ENCODE results near the gene PLCB4. TPM values are rescaled to one million over a fixed set of nuclear protein-coding genes. Genes with fewer than 3 reads are reported as not detected.
A peak's percentile ranks its signal among the peaks of the same experiment; 100 is the strongest.

Gene PLCB4
- total RNA-seq, 1 donor from 2014 or later = 30.5 TPM

DNA sequence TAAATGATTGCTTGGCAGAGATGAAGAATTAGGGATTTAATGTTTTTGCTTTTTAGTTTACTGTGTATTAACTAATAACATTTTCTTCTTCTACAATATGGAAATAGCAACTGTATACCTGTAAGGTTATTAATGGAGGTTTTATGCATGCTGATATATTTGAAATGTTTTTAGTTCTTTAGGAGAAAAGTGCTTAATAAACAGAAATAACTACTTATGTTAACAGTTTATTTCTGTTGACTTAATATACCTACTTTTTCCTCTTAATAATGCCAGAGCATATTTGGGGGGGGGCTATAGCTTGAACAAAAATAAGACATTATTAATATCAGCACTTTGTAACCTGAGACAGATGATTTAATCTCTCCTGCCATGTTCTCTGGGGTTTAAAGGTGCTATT lies 33.6 kb downstream of the PLCB4 start:
- no peak for DNase-seq
- intact Hi-C loops (cut with micrococcal nuclease) = no loop called here
- no peaks in the 10 kb centered on the region for H3K27me3 ChIP-seq (ENCODE audit: low read depth)

DNA sequence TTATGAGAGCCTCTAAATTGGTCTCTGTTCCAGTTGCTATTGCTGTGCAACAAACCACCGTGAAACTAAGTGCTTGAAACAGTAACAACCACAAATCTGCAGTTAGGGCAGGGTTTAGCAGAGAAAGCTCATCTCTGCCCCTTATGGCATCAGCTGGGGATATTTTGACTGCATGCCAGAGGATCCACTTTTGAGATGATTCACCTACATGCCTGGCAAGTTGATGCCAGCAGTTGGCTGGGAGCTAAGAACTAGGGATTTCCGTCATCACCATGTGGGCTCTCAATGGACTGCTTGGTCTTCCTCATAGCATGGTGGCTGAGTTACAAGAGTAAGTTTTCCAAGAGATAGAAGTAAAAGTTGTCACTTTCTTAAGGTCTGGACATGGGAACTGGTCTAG lies 35.1 kb downstream of the PLCB4 start:
- TF ChIP-seq CTCF (IDR thresholded peaks at IDR 0.05; ENCODE audit: borderline replicate concordance) = no peak
- DNase-seq = no peak
- no peaks in the 10 kb centered on the region for H3K9me3 ChIP-seq (replicated peaks)
- no peaks in the 10 kb centered on the region for H3K36me3 ChIP-seq
- no peaks in the 10 kb centered on the region for H3K27me3 ChIP-seq (ENCODE audit: low read depth)
- H3K4me1 ChIP-seq = peaks cover 13% of the 10 kb centered on the region
- H3K27ac ChIP-seq (replicated peaks) = no peak overlapping the region
- no peak overlapping the region for H3K4me3 ChIP-seq
- intact Hi-C loops (cut with micrococcal nuclease) = no loop called here

More for the DNA sequence above, 33.6 kb downstream of the PLCB4 start:
- no peak for TF ChIP-seq CTCF (IDR thresholded peaks at IDR 0.05; ENCODE audit: borderline replicate concordance)
- H3K4me1 ChIP-seq = peaks cover 8% of the 10 kb centered on the region
- H3K27ac ChIP-seq (replicated peaks) = no peak overlapping the region
- H3K9me3 ChIP-seq (replicated peaks) = no peaks in the 10 kb centered on the region
- H3K4me3 ChIP-seq = no peak overlapping the region
- no peaks in the 10 kb centered on the region for H3K36me3 ChIP-seq

- Histone ChIP-seq H3K27me3 (ENCODE audit: low read depth) (no peaks in the 10 kb centered on the region), H3K4me1 (peaks cover 50% of the 10 kb centered on the region), H3K4me3 (no peak overlapping the region), H3K9me3 (replicated peaks) (no peaks in the 10 kb centered on the region), H3K36me3 (no peaks in the 10 kb centered on the region), H3K27ac (replicated peaks) (no peak overlapping the region)
- TF ChIP-seq CTCF (IDR thresholded peaks at IDR 0.05; ENCODE audit: borderline replicate concordance) = no peak
- DNase-seq = no peak
- intact Hi-C loops (cut with micrococcal nuclease) = no loop called here
Measured at GRCh38 chr20:9108260-9108659, 39.4 kb downstream of the PLCB4 start.

DNA sequence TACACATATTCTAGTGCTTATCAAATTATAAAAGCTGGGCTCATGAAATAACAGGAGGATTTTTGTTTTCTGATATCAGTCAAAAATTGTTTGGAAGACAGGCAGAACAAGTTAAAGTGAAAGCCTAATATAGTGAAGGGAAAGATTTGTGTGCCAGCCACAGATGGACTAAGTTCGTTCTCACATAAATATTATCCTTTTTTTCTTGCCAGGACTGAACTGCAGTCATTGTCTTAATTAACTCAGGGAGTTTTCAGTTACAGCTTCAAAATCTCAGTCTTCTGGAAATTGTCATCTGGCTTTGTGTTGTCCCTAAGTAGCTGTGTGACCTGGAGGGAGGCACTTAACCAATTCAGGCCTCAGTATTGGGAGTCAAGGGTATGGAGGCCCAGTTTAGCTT lies 40.7 kb downstream of the PLCB4 start:
- TF ChIP-seq CTCF (IDR thresholded peaks at IDR 0.05; ENCODE audit: borderline replicate concordance) = no peak
- no peak overlapping the region for H3K4me3 ChIP-seq
- H3K27me3 ChIP-seq (ENCODE audit: low read depth) = no peaks in the 10 kb centered on the region
- no peaks in the 10 kb centered on the region for H3K36me3 ChIP-seq
- peak overlapping the region; percentile 40 for H3K27ac ChIP-seq (replicated peaks)
- no peak for DNase-seq
- intact Hi-C loops (cut with micrococcal nuclease) = no loop called here
- peaks cover 63% of the 10 kb centered on the region for H3K4me1 ChIP-seq
- no peaks in the 10 kb centered on the region for H3K9me3 ChIP-seq (replicated peaks)

GRCh38 chr20:9110365-9110764 lies 41.5 kb downstream of the PLCB4 start:
- peaks cover 68% of the 10 kb centered on the region for H3K4me1 ChIP-seq
- no peaks in the 10 kb centered on the region for H3K9me3 ChIP-seq (replicated peaks)
- intact Hi-C loops (cut with micrococcal nuclease) = no loop called here

More at GRCh38 chr20:9110365-9110764, 41.5 kb downstream of the PLCB4 start:
- Histone ChIP-seq H3K27ac (replicated peaks) (peak overlapping the region; percentile 83), H3K27me3 (ENCODE audit: low read depth) (no peaks in the 10 kb centered on the region), H3K36me3 (no peaks in the 10 kb centered on the region), H3K4me3 (no peak overlapping the region)
- no peak for DNase-seq
- TF ChIP-seq CTCF (IDR thresholded peaks at IDR 0.05; ENCODE audit: borderline replicate concordance) = no peak

Measured in left ventricle myocardium inferior (tissue), 1 donor.